ENCODE results near the gene TCL1A. TPM values are rescaled to one million over a fixed set of nuclear protein-coding genes. Genes with fewer than 3 reads are reported as not detected.

The TCL1A gene
- total and polyA plus RNA-seq, 2 donors (not counting 3 experiments of a cell fraction or from before 2014, with no cell fraction given): not detected

DNA sequence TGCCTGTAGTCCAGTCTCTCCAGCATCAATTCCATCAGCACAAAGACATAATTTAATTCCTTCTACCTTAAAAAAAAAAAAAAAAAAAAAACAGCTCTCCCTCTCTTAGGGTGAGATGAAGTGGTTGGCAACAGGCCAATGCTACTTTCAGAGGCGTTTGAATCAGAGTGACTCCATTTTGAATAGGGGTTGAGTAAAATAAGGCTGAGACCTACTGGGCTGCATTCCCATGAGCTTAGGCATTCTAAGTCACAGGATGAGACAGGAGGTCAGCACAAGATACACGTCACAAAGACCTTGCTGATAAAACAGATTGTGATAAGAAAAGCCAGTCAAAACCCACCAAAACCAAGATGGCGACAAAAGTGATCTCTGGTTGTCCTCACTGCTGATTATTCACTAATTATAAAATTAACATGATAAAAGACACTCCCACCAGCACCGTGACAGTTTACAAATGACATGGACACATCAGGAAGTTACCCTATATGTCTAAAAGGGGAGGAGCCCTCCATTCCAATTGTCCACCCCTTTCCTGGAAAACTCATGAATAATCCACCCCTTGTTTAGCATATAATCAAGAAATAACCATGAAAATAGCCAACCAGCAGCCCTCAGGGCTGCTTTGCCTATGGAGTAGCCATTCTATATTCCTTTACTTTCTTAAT lies 34.6 kb downstream of the TCL1A start:
- Histone ChIP-seq H3K4me2 (ENCODE audit: insufficient read depth, low read length) (no peak overlapping the region), H3K4me3 (replicated peaks in 1 of 3; ENCODE audit: insufficient read depth in 1 of 3, low read depth in 1 of 3, low read length in 3 of 3) (no peak overlapping the region), H3K9me1 (replicated peaks; ENCODE audit: control insufficient read depth, extremely low read depth, insufficient read depth, low read length) (no peaks in the 10 kb centered on the region), H4K20me1 (replicated peaks; ENCODE audit: control insufficient read depth, extremely low read depth, insufficient read depth, low read length) (no peaks in the 10 kb centered on the region), H3K9ac (replicated peaks; ENCODE audit: extremely low read depth, insufficient read depth, low read length) (no peak overlapping the region), H3K79me2 (ENCODE audit: control insufficient read depth, insufficient read depth, low read length) (no peaks in the 10 kb centered on the region), H3K27me3 (ENCODE audit: control insufficient read depth in 2 of 2, insufficient read depth in 2 of 2, low read length in 2 of 2) (no peaks in the 10 kb centered on the region), H2AFZ (ENCODE audit: low read depth, low read length) (no peak overlapping the region), H3K36me3 (ENCODE audit: control insufficient read depth in 2 of 2, extremely low read depth in 1 of 2, insufficient read depth in 2 of 2, low read length in 2 of 2) (no peaks in the 10 kb centered on the region), H3K27ac (ENCODE audit: insufficient read depth, low read depth, low read length) (no peak overlapping the region), H3K9me3 (replicated peaks; ENCODE audit: control insufficient read depth, insufficient read depth, low read length) (no peaks in the 10 kb centered on the region), H3K4me1 (ENCODE audit: control insufficient read depth, extremely low read depth, insufficient read depth, low read length) (no peaks in the 10 kb centered on the region)
- TF ChIP-seq, protein P1, sequence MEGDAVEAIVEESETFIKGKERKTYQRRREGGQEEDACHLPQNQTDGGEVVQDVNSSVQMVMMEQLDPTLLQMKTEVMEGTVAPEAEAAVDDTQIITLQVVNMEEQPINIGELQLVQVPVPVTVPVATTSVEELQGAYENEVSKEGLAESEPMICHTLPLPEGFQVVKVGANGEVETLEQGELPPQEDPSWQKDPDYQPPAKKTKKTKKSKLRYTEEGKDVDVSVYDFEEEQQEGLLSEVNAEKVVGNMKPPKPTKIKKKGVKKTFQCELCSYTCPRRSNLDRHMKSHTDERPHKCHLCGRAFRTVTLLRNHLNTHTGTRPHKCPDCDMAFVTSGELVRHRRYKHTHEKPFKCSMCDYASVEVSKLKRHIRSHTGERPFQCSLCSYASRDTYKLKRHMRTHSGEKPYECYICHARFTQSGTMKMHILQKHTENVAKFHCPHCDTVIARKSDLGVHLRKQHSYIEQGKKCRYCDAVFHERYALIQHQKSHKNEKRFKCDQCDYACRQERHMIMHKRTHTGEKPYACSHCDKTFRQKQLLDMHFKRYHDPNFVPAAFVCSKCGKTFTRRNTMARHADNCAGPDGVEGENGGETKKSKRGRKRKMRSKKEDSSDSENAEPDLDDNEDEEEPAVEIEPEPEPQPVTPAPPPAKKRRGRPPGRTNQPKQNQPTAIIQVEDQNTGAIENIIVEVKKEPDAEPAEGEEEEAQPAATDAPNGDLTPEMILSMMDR (IDR thresholded peaks at IDR 0.05; ENCODE audit: extremely low read depth in 1 of 2, insufficient read depth in 1 of 2, low read depth in 1 of 2, low read length in 2 of 2): no peak
- no peak for TF ChIP-seq POLR2AphosphoS5 (IDR thresholded peaks at IDR 0.05; ENCODE audit: insufficient read depth, low read depth, low read length)
- no peak for TF ChIP-seq GATA2 (IDR thresholded peaks at IDR 0.05; ENCODE audit: insufficient read depth, insufficient read length, low read depth, low read length)
- no peak for TF ChIP-seq EZH2 (IDR thresholded peaks at IDR 0.05; ENCODE audit: borderline replicate concordance, low read depth, low read length, severe bottlenecking)
- no peak for TF ChIP-seq MAX (IDR thresholded peaks at IDR 0.05; ENCODE audit: insufficient read depth, insufficient read length)
- TF ChIP-seq MYC (IDR thresholded peaks at IDR 0.05; ENCODE audit: low read depth, low read length): no peak
- no peak for TF ChIP-seq FOS (IDR thresholded peaks at IDR 0.05; ENCODE audit: borderline replicate concordance, insufficient read depth, low read length)
- TF ChIP-seq POLR2A (IDR thresholded peaks at IDR 0.05; ENCODE audit: low read depth, low read length): no peak
- no peak for TF ChIP-seq JUN (IDR thresholded peaks at IDR 0.05; ENCODE audit: borderline replicate concordance, insufficient read depth, insufficient read length, low read depth)
- DNase-seq (ENCODE audit: low read depth, low spot score) (no peak), FAIRE-seq (no peak)
- ChIA-PET POLR2A (no interaction called here), CTCF (interaction anchor here (0.9 kb wide), 1 partner anchor 9 kb away, joined by 3 read pairs; no protein-coding TSS in a partner anchor)
- dilution Hi-C loops (cut with MboI; ENCODE audit: extremely low pct_ligation_motif_present, low sequenced_read_pairs) (no loop called here), intact Hi-C loops (cut with micrococcal nuclease) (no loop called here)
- BruUV-seq (replicated peaks): no TSS peak

Measured in endothelial cell of umbilical vein (primary cell).